Mesendoderm (in vitro differentiated cells): ENCODE data around the gene SAE1.
A peak's percentile ranks its signal among the peaks of the same experiment; 100 is the strongest.

Experiments used
- DNase-seq: peaks from one replicate; pipeline ENCODE4 v3.0.0; 2013
- H2AK5ac ChIP-seq: 2 replicates; pipeline ENCODE4 v1.6.1; 2013; ENCODE audit warnings: low read length, inconsistent platforms
- H2BK120ac ChIP-seq: 2 replicates; pipeline ENCODE4 v1.6.1; 2013; ENCODE audit warnings: low read depth, mild to moderate bottlenecking, low read length, moderate library complexity, mixed read lengths
- H2BK15ac ChIP-seq: replicated peaks from 2 replicates; pipeline ENCODE4 v1.6.1; 2013; ENCODE audit warnings: low read depth, mild to moderate bottlenecking, moderate library complexity
- H2BK5ac ChIP-seq: 2 replicates; pipeline ENCODE4 v1.6.1; 2013; ENCODE audit warnings: low read length, inconsistent platforms
- H3K18ac ChIP-seq: 2 replicates; pipeline ENCODE4 v1.6.1; 2013; ENCODE audit warnings: mild to moderate bottlenecking, low read length, mixed read lengths
- H3K23ac ChIP-seq: one replicate; pipeline ENCODE4 v1.6.1; 2013; ENCODE audit warnings: low read length
- H3K27ac ChIP-seq: 2 replicates; pipeline ENCODE4 v1.5.1; 2013; ENCODE audit warnings: low read depth, mild to moderate bottlenecking, inconsistent platforms, low read length, moderate library complexity
- H3K27me3 ChIP-seq: 2 replicates; pipeline ENCODE4 v1.6.1; 2013; ENCODE audit warnings: low read length, control low read depth, mild to moderate bottlenecking, inconsistent platforms; ENCODE audit not compliant: insufficient read depth, poor library complexity
- H3K36me3 ChIP-seq: 2 replicates; pipeline ENCODE4 v1.6.1; 2013; ENCODE audit warnings: low read length, inconsistent platforms; ENCODE audit not compliant: control insufficient read depth, insufficient read depth
- H3K4ac ChIP-seq: one replicate; pipeline ENCODE4 v1.6.1; 2013; ENCODE audit warnings: low read depth, mild to moderate bottlenecking, low read length, moderate library complexity
- H3K4me1 ChIP-seq: 2 replicates; pipeline ENCODE4 v1.6.1; 2013; ENCODE audit warnings: low read depth, low read length, inconsistent platforms; ENCODE audit not compliant: control insufficient read depth
- H3K4me2 ChIP-seq: 2 replicates; pipeline ENCODE4 v1.6.1; 2013; ENCODE audit warnings: low read length
- H3K4me3 ChIP-seq: 2 replicates; pipeline ENCODE4 v1.5.1; 2013; ENCODE audit warnings: mild to moderate bottlenecking, low read length
- H3K56ac ChIP-seq: one replicate; pipeline ENCODE4 v1.6.1; 2013; ENCODE audit warnings: low read length
- H3K79me1 ChIP-seq: 2 replicates; pipeline ENCODE4 v1.6.1; 2013; ENCODE audit warnings: low read length, inconsistent platforms
- H3K79me2 ChIP-seq: 2 replicates; pipeline ENCODE4 v1.6.1; 2013; ENCODE audit warnings: mild to moderate bottlenecking, low read length; ENCODE audit not compliant: control insufficient read depth, insufficient read depth
- H3K9ac ChIP-seq: 2 replicates; pipeline ENCODE4 v1.6.1; 2013; ENCODE audit warnings: low read length, inconsistent platforms
- H4K5ac ChIP-seq: one replicate; pipeline ENCODE4 v1.6.1; 2013; ENCODE audit warnings: low read length
- H4K8ac ChIP-seq: one replicate; pipeline ENCODE4 v1.6.1; 2013; ENCODE audit warnings: low read depth, mild to moderate bottlenecking, control low read depth, low read length, moderate library complexity
- WGBS: extraction: QIAGEN DNeasy Blood & Tissue Kit; methylation state at CpG from one replicate; pipeline ENCODE4 v1.1.7; 2013; ENCODE audit warnings: low lambda C conversion rate, missing lambda C conversion rate; ENCODE audit not compliant: insufficient coverage; ENCODE audit errors: extremely low coverage; 5-methylcytosine and 5-hydroxymethylcytosine counted together

The SAE1 gene

GRCh38 chr19:47111006-47111621 is 19.5 kb upstream of the SAE1 start:
- H3K27ac ChIP-seq: peak overlapping the region; percentile 99
- WGBS: no CpG with 5 or more reads among the region's 35 CpGs
- H3K23ac ChIP-seq: peak overlapping the region; percentile 29
- peak overlapping the region; percentile 99 for H3K56ac ChIP-seq
- peak overlapping the region; percentile 99 for H3K9ac ChIP-seq
- H3K4ac ChIP-seq: peak overlapping the region; percentile 100
- peak; percentile 28 for DNase-seq
- H4K8ac ChIP-seq: peak overlapping the region; percentile 41
- H2AK5ac ChIP-seq: peak overlapping the region; percentile 79
- H2BK15ac ChIP-seq: no peak overlapping the region
- H3K36me3 ChIP-seq: no peaks in the 10 kb centered on the region
- peak overlapping the region; percentile 98 for H3K18ac ChIP-seq
- peak overlapping the region; percentile 94 for H2BK5ac ChIP-seq
- H3K4me1 ChIP-seq: no peaks in the 10 kb centered on the region
- H3K4me2 ChIP-seq: peak overlapping the region; percentile 77
- peak overlapping the region; percentile 68 for H4K5ac ChIP-seq
- peak overlapping the region; percentile 74 for H3K4me3 ChIP-seq
- peaks cover 50% of the 10 kb centered on the region for H3K79me2 ChIP-seq
- H2BK120ac ChIP-seq: peak overlapping the region; percentile 95
- peaks cover 3% of the 10 kb centered on the region for H3K79me1 ChIP-seq
- H3K27me3 ChIP-seq: no peaks in the 10 kb centered on the region

DNA sequence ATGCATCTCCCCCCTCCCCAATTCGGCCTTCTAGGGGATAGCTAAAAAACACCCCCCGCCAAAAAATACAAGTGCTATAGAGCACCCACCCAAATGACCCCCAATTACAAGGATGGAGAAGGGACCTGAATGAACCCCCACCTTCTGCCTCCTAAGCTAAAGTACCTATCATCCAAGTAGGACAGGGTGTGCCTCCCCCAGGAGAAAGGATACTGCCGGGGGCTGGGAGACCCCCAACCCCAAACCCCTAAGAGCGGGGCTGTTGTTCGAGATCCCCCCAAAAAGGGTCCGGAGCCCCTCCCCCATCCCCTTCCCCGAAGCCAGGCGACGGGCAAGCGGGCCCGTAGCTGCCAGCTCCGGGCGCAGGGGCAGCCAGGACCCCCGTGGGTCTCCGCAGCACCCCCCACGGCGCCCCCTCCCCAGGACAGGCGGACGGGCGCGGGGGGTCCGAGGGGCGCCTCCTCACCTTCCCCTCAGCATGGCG is 18.9 kb upstream of the SAE1 start:
- H3K4me3 ChIP-seq: peak overlapping the region; percentile 74
- H3K4me2 ChIP-seq: peak overlapping the region; percentile 77
- H3K18ac ChIP-seq: peak overlapping the region; percentile 98
- peak overlapping the region; percentile 15 for H3K23ac ChIP-seq
- H3K79me2 ChIP-seq: peaks cover 44% of the 10 kb centered on the region
- H4K5ac ChIP-seq: peak overlapping the region; percentile 88
- H3K56ac ChIP-seq: peak overlapping the region; percentile 99
- H3K27me3 ChIP-seq: no peaks in the 10 kb centered on the region
- peak overlapping the region; percentile 41 for H4K8ac ChIP-seq
- no CpG with 5 or more reads among the region's 24 CpGs for WGBS
- DNase-seq: no peak
- peak overlapping the region; percentile 54 for H2AK5ac ChIP-seq
- peak overlapping the region; percentile 99 for H3K9ac ChIP-seq
- peak overlapping the region; percentile 95 for H2BK120ac ChIP-seq
- H3K4me1 ChIP-seq: no peaks in the 10 kb centered on the region
- peak overlapping the region; percentile 100 for H3K4ac ChIP-seq
- H3K79me1 ChIP-seq: peaks cover 3% of the 10 kb centered on the region
- no peak overlapping the region for H2BK15ac ChIP-seq
- peak overlapping the region; percentile 54 for H2BK5ac ChIP-seq
- H3K27ac ChIP-seq: peak overlapping the region; percentile 99
- H3K36me3 ChIP-seq: no peaks in the 10 kb centered on the region

GRCh38 chr19:47112166-47112996 is 18.3 kb upstream of the SAE1 start:
- DNase-seq: peak; percentile 87
- Histone ChIP-seq H3K4me1 (no peaks in the 10 kb centered on the region), H3K56ac (peak overlapping the region; percentile 99), H3K18ac (peak overlapping the region; percentile 98), H3K4ac (peak overlapping the region; percentile 100), H2BK5ac (peak overlapping the region; percentile 96), H2BK15ac (no peak overlapping the region), H3K36me3 (no peaks in the 10 kb centered on the region), H3K27me3 (no peaks in the 10 kb centered on the region), H2AK5ac (peak overlapping the region; percentile 14), H3K27ac (peak overlapping the region; percentile 99), H3K4me2 (peak overlapping the region; percentile 74), H2BK120ac (peak overlapping the region; percentile 95), H3K79me2 (peaks cover 37% of the 10 kb centered on the region), H4K5ac (no peak overlapping the region), H3K9ac (peak overlapping the region; percentile 99), H3K23ac (peak overlapping the region; percentile 83), H4K8ac (peak overlapping the region; percentile 97), H3K4me3 (peak overlapping the region; percentile 74), H3K79me1 (peaks cover under 1% of the 10 kb centered on the region)
- no CpG with 5 or more reads among the region's 85 CpGs for WGBS

- peak within 1 kb of the TSS; percentile 99 for H3K27ac ChIP-seq
- peak within 1 kb of the TSS; percentile 99 for H3K4ac ChIP-seq
- no peaks in the 10 kb centered on the region for H3K36me3 ChIP-seq
- peak within 1 kb of the TSS; percentile 59 for H3K4me3 ChIP-seq
- H3K79me1 ChIP-seq: no peaks in the 10 kb centered on the region
- peak within 1 kb of the TSS; percentile 74 for H3K4me2 ChIP-seq
- H2BK5ac ChIP-seq: peak within 1 kb of the TSS; percentile 96
- H3K23ac ChIP-seq: peak within 1 kb of the TSS; percentile 83
- no peaks in the 10 kb centered on the region for H3K4me1 ChIP-seq
- peak within 1 kb of the TSS; percentile 99 for H3K56ac ChIP-seq
- H3K18ac ChIP-seq: peak within 1 kb of the TSS; percentile 98
- no peaks in the 10 kb centered on the region for H3K27me3 ChIP-seq
- H2BK15ac ChIP-seq: no peak within 1 kb of the TSS
- H4K8ac ChIP-seq: peak within 1 kb of the TSS; percentile 99
- peaks cover 30% of the 10 kb centered on the region for H3K79me2 ChIP-seq
- peak within 1 kb of the TSS; percentile 14 for H2AK5ac ChIP-seq
- DNase-seq: peak; percentile 100
- no peak within 1 kb of the TSS for H4K5ac ChIP-seq
- peak within 1 kb of the TSS; percentile 99 for H3K9ac ChIP-seq
- no CpG with 5 or more reads among the region's 59 CpGs for WGBS
- H2BK120ac ChIP-seq: peak within 1 kb of the TSS; percentile 74
These were observed 17.4 kb upstream of the SAE1 start, which contains the start of gene ZC3H4 for GRCh38 chr19:47112997-47113849. Gene ZC3H4 (minus strand): TSS chr19:47113776. CDS start chr19:47112584, 1,192 bp downstream.

- H3K23ac ChIP-seq: no peak overlapping the region
These were observed 16.6 kb upstream of the SAE1 start for GRCh38 chr19:47113850-47114651.

More at GRCh38 chr19:47113850-47114651, 16.6 kb upstream of the SAE1 start:
- Histone ChIP-seq H3K18ac (no peak overlapping the region), H2BK120ac (no peak overlapping the region), H3K4ac (peak overlapping the region; percentile 17), H4K8ac (no peak overlapping the region), H3K27ac (peak overlapping the region; percentile 98), H3K9ac (peak overlapping the region; percentile 11), H4K5ac (no peak overlapping the region), H3K56ac (peak overlapping the region; percentile 45), H2AK5ac (no peak overlapping the region), H3K4me1 (no peaks in the 10 kb centered on the region), H3K79me2 (peaks cover 27% of the 10 kb centered on the region), H3K4me3 (no peak overlapping the region), H3K79me1 (no peaks in the 10 kb centered on the region), H3K4me2 (no peak overlapping the region), H3K36me3 (no peaks in the 10 kb centered on the region), H2BK5ac (no peak overlapping the region), H2BK15ac (no peak overlapping the region), H3K27me3 (no peaks in the 10 kb centered on the region)
- DNase-seq: no peak
- WGBS: no CpG with 5 or more reads among the region's 26 CpGs
